Measurements from ENCODE around the gene PBX3. TPM values are rescaled to one million over a fixed set of nuclear protein-coding genes. Genes with fewer than 3 reads are reported as not detected.

Gene PBX3
- total and polyA plus RNA-seq, 10 of the 15 experiments (the other 5 are each of a cell fraction or from before 2014, with no cell fraction given) = 6.7 to 146 (median 22.2) TPM

GRCh38 chr9:125815568-125815967 is 68.4 kb downstream of the PBX3 start (continued):
- TF ChIP-seq, protein P1, sequence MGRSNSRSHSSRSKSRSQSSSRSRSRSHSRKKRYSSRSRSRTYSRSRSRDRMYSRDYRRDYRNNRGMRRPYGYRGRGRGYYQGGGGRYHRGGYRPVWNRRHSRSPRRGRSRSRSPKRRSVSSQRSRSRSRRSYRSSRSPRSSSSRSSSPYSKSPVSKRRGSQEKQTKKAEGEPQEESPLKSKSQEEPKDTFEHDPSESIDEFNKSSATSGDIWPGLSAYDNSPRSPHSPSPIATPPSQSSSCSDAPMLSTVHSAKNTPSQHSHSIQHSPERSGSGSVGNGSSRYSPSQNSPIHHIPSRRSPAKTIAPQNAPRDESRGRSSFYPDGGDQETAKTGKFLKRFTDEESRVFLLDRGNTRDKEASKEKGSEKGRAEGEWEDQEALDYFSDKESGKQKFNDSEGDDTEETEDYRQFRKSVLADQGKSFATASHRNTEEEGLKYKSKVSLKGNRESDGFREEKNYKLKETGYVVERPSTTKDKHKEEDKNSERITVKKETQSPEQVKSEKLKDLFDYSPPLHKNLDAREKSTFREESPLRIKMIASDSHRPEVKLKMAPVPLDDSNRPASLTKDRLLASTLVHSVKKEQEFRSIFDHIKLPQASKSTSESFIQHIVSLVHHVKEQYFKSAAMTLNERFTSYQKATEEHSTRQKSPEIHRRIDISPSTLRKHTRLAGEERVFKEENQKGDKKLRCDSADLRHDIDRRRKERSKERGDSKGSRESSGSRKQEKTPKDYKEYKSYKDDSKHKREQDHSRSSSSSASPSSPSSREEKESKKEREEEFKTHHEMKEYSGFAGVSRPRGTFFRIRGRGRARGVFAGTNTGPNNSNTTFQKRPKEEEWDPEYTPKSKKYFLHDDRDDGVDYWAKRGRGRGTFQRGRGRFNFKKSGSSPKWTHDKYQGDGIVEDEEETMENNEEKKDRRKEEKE (IDR thresholded peaks at IDR 0.05) = no peak
- no peak for TF ChIP-seq CTCF (IDR thresholded peaks at IDR 0.05 in 2 of 3, conservative IDR thresholded peaks at IDR 0.05 in 1 of 3; ENCODE audit: control insufficient read depth in 2 of 3, extremely low read depth in 1 of 3, insufficient read depth in 1 of 3, low read depth in 3 of 3, low read length in 3 of 3)

GRCh38 chr9:125816321-125816720 is 69.1 kb downstream of the PBX3 start:
- H3K27ac ChIP-seq (ENCODE audit: control insufficient read depth, insufficient read depth) = no peak overlapping the region
- no TSS peak for BruUV-seq (replicated peaks)
- ChIA-PET CTCF (interaction anchor here (1.6 kb wide), 1 partner anchor 10 kb away, joined by 3 read pairs; no protein-coding TSS in a partner anchor), POLR2A (no interaction called here), RAD21 (ENCODE audit: unreplicated experiment) (no interaction called here), SMC1A (ENCODE audit: uncharacterized antibody, unreplicated experiment) (no interaction called here)
- H3K9ac ChIP-seq (ENCODE audit: control insufficient read depth, insufficient read depth, low read length) = no peak overlapping the region
- H3K79me2 ChIP-seq (ENCODE audit: control insufficient read depth, insufficient read depth, low read length) = peaks cover 9% of the 10 kb centered on the region
- no peaks in the 10 kb centered on the region; the same call in 2 of the 3 replicates for H3K9me3 ChIP-seq (replicated peaks; ENCODE audit: control insufficient read depth, insufficient read depth, low read length)
- peaks cover 11% of the 10 kb centered on the region for H3K4me1 ChIP-seq (ENCODE audit: control insufficient read depth, insufficient read depth, low read length)
- FAIRE-seq = no peak
- in situ Hi-C loops (cut with MboI) (no loop called here), intact Hi-C loops (cut with micrococcal nuclease; ENCODE audit: unreplicated experiment) (no loop called here)
- no peak overlapping the region for H3K4me2 ChIP-seq (ENCODE audit: control insufficient read depth, insufficient read depth)
- WGBS (ENCODE audit: insufficient coverage, insufficient replicate concordance, low lambda C conversion rate, missing lambda C conversion rate) = 97% methylated on average over 5 of the region's 5 CpGs
- no peaks in the 10 kb centered on the region for H3K27me3 ChIP-seq (replicated peaks in 1 of 2; ENCODE audit: control insufficient read depth in 2 of 2, insufficient read depth in 2 of 2, low read length in 1 of 2)
- no peak overlapping the region for H3K4me3 ChIP-seq
- no peaks in the 10 kb centered on the region; a peak in 2 of 4 replicates for H3K36me3 ChIP-seq (ENCODE audit: control insufficient read depth in 2 of 2, insufficient read depth in 2 of 2, low read length in 1 of 2)
- ATAC-seq = no peak
- H2AFZ ChIP-seq (ENCODE audit: control insufficient read depth, low read depth, low read length) = no peak overlapping the region
- no peak for DNase-seq (ENCODE audit: low read depth, low spot score)
- no peaks in the 10 kb centered on the region for H4K20me1 ChIP-seq (ENCODE audit: control insufficient read depth, insufficient read depth)
- TF ChIP-seq ESRRA (IDR thresholded peaks at IDR 0.05; ENCODE audit: low read length) = no peak
- TF ChIP-seq NR2C2 (IDR thresholded peaks at IDR 0.05; ENCODE audit: borderline replicate concordance, control insufficient read depth, insufficient read length, low read depth) = no peak
- no peak for TF ChIP-seq IRF5 (IDR thresholded peaks at IDR 0.05; ENCODE audit: borderline replicate concordance)
- no peak for TF ChIP-seq IKZF2 (IDR thresholded peaks at IDR 0.05)
- no peak for TF ChIP-seq BCL11A (IDR thresholded peaks at IDR 0.05; ENCODE audit: low read depth, low read length)
- no peak for TF ChIP-seq CBFB (IDR thresholded peaks at IDR 0.05; ENCODE audit: low read depth)
- TF ChIP-seq, protein P2, sequence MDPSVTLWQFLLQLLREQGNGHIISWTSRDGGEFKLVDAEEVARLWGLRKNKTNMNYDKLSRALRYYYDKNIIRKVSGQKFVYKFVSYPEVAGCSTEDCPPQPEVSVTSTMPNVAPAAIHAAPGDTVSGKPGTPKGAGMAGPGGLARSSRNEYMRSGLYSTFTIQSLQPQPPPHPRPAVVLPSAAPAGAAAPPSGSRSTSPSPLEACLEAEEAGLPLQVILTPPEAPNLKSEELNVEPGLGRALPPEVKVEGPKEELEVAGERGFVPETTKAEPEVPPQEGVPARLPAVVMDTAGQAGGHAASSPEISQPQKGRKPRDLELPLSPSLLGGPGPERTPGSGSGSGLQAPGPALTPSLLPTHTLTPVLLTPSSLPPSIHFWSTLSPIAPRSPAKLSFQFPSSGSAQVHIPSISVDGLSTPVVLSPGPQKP (IDR thresholded peaks at IDR 0.05; ENCODE audit: low read depth, low read length) = no peak
- TF ChIP-seq TBL1XR1 (IDR thresholded peaks at IDR 0.05; ENCODE audit: low read depth, low read length) = no peak
- no peak for TF ChIP-seq CREM (IDR thresholded peaks at IDR 0.05; ENCODE audit: low read depth)
- TF ChIP-seq ATF7 (IDR thresholded peaks at IDR 0.05; ENCODE audit: low read depth) = no peak
- TF ChIP-seq POU2F2 (IDR thresholded peaks at IDR 0.05; ENCODE audit: borderline replicate concordance, low read depth, low read length) = no peak
- no peak for TF ChIP-seq NFYB (IDR thresholded peaks at IDR 0.05; ENCODE audit: insufficient read depth, low read depth, low read length)
